CD14-positive monocyte (primary cell): ENCODE measurements around the gene AMOTL1. TPM values are rescaled to one million over a fixed set of nuclear protein-coding genes. Genes with fewer than 3 reads are reported as not detected.

Experiments used
- DNase-seq, 3 donors: peaks; one replicate each; pipeline ENCODE4 v3.0.0-alpha.2; 2011 to 2022
- H2AFZ ChIP-seq: 2 replicates; pipeline ENCODE4 v1.6.0; 2012; ENCODE audit warnings: mild to moderate bottlenecking, low read depth, low read length, inconsistent platforms; ENCODE audit not compliant: insufficient read depth, poor library complexity, severe bottlenecking
- H3K27ac ChIP-seq, 2 donors: 1 replicate in 1 of 2; 2 replicates in 1 of 2; pipeline ENCODE4 v1.5.1; 2012 to 2013; ENCODE audit warnings: low read length in 2 of 2, control low read depth in 1 of 2, inconsistent platforms in 1 of 2, low read depth in 1 of 2, mild to moderate bottlenecking in 1 of 2
- H3K27me3 ChIP-seq, 2 donors: one replicate each; pipeline versions ENCODE4 v1.6.0 to v1.6.1; 2011 to 2013; ENCODE audit warnings: low read length in 2 of 2; ENCODE audit not compliant: control insufficient read depth in 2 of 2, insufficient read depth in 2 of 2
- H3K36me3 ChIP-seq, 2 donors: replicated peaks in 1 of 2; 1 replicate in 1 of 2; 2 replicates in 1 of 2; pipeline versions ENCODE4 v1.5.1 to v1.6.1; 2012 to 2013; ENCODE audit warnings: low read length in 2 of 2, control low read depth in 1 of 2, inconsistent platforms in 1 of 2, mild to moderate bottlenecking in 1 of 2; ENCODE audit not compliant: insufficient read depth in 2 of 2, control insufficient read depth in 1 of 2
- H3K4me1 ChIP-seq, 2 donors: 1 replicate in 1 of 2; 2 replicates in 1 of 2; pipeline versions ENCODE4 v1.5.1 to v1.6.1; 2012 to 2013; ENCODE audit warnings: low read length in 2 of 2, control low read depth in 1 of 2, inconsistent platforms in 1 of 2, mild to moderate bottlenecking in 1 of 2, moderate library complexity in 1 of 2; ENCODE audit not compliant: insufficient read depth in 2 of 2, control insufficient read depth in 1 of 2
- H3K4me2 ChIP-seq: replicated peaks from 2 replicates; pipeline ENCODE3; 2012; ENCODE audit warnings: low read length, moderate library complexity, mild to moderate bottlenecking; ENCODE audit not compliant: poor library complexity, severe bottlenecking; ENCODE audit errors: extremely low read depth
- H3K4me3 ChIP-seq, 3 experiments: fragments of 200-600 bp in 1 of 3; sonication (generic) in 1 of 3; replicated peaks in 1 of 3; 1 replicate in 2 of 3; 2 replicates in 1 of 3; pipeline ENCODE4 v1.5.1; 2011 to 2013; ENCODE audit warnings: low read length in 3 of 3, mild to moderate bottlenecking in 3 of 3, control low read depth in 2 of 3, low read depth in 2 of 3, inconsistent platforms in 1 of 3, moderate library complexity in 1 of 3
- H3K79me2 ChIP-seq: 2 replicates; pipeline ENCODE4 v1.6.0; 2012; ENCODE audit warnings: mild to moderate bottlenecking, control low read depth, inconsistent platforms, low read length, moderate library complexity; ENCODE audit not compliant: insufficient read depth
- H3K9ac ChIP-seq: 2 replicates; pipeline ENCODE4 v1.6.0; 2017; ENCODE audit warnings: low read length, mild to moderate bottlenecking; ENCODE audit not compliant: insufficient read depth, poor library complexity, severe bottlenecking
- H3K9me3 ChIP-seq, 2 donors: replicated peaks in 1 of 2; 1 replicate in 1 of 2; 2 replicates in 1 of 2; pipeline versions ENCODE4 v1.5.1 to v1.6.1; 2012 to 2013; ENCODE audit warnings: low read length in 2 of 2, control low read depth in 1 of 2; ENCODE audit not compliant: control insufficient read depth in 1 of 2, insufficient read depth in 1 of 2
- H4K20me1 ChIP-seq: 2 replicates; pipeline ENCODE4 v1.6.0; 2012; ENCODE audit warnings: mild to moderate bottlenecking, low read length, control low read depth, moderate library complexity; ENCODE audit not compliant: insufficient read depth
- H3K27ac Mint-ChIP-seq, 7 donors: one replicate each; pipeline ENCODE4 v1.8.0; 2020; ENCODE audit warnings: mild to moderate bottlenecking in 7 of 7, mixed read lengths in 7 of 7, moderate library complexity in 6 of 7, inconsistent platforms in 2 of 7
- H3K27me3 Mint-ChIP-seq, 3 donors: one replicate each; pipeline ENCODE4 v1.8.0; 2021 to 2022; ENCODE audit warnings: low read depth in 3 of 3, mild to moderate bottlenecking in 3 of 3, mixed read lengths in 3 of 3, moderate library complexity in 3 of 3, inconsistent platforms in 1 of 3
- H3K36me3 Mint-ChIP-seq, 2 donors: one replicate each; pipeline ENCODE4 v1.8.0; 2020; ENCODE audit warnings: mixed read lengths in 2 of 2, inconsistent platforms in 1 of 2, mild to moderate bottlenecking in 1 of 2
- H3K4me1 Mint-ChIP-seq: one replicate; pipeline ENCODE4 v1.8.0; 2020; ENCODE audit warnings: mild to moderate bottlenecking, mixed read lengths
- H3K4me3 Mint-ChIP-seq, 2 donors: one replicate each; pipeline ENCODE4 v1.8.0; 2020; ENCODE audit warnings: mild to moderate bottlenecking in 2 of 2, mixed read lengths in 2 of 2, moderate library complexity in 1 of 2
- H3K9me3 Mint-ChIP-seq, 7 donors: one replicate each; pipeline ENCODE4 v1.8.0; 2020 to 2022; ENCODE audit warnings: mixed read lengths in 7 of 7, mild to moderate bottlenecking in 6 of 7, moderate library complexity in 6 of 7, inconsistent platforms in 2 of 7
- CTCF ChIP-seq: fragments of 200-600 bp; IDR thresholded peaks from one replicate; pipeline ENCODE4 v1.8.0; 2022; ENCODE audit warnings: antibody characterized with exemption, mild to moderate bottlenecking
- WGBS: methylation state at CpG from one replicate; pipeline ENCODE4 v1.1.5; 2013; ENCODE audit warnings: missing lambda C conversion rate; ENCODE audit not compliant: insufficient coverage; 5-methylcytosine and 5-hydroxymethylcytosine counted together
- intact Hi-C, 2 donors: fragments of 100-400 bp; cut with micrococcal nuclease; formaldehyde crosslinking; loops; one replicate each; pipeline versions ENCODE4 v1.15.0 to v1.15.1; 2023
- polyA plus RNA-seq, 3 donors: library from polyadenylated mRNA; depleted of rRNA in 1 of 3; unstranded in 2 of 3; stranded (reverse) in 1 of 3; fragments of 300-500 nt in 2 of 3; fragments of >200 nt in 1 of 3; fragmentation: Illumina TruSeq in 2 of 3; gene quantifications; 1 replicate in 2 of 3; 2 replicates in 1 of 3; pipeline ENCODE4 v1.2.3, GENCODE V29; 2012 to 2021

The AMOTL1 gene
- polyA plus RNA-seq, 3 donors, result 0.41 to 0.66 (median 0.46) TPM

DNA sequence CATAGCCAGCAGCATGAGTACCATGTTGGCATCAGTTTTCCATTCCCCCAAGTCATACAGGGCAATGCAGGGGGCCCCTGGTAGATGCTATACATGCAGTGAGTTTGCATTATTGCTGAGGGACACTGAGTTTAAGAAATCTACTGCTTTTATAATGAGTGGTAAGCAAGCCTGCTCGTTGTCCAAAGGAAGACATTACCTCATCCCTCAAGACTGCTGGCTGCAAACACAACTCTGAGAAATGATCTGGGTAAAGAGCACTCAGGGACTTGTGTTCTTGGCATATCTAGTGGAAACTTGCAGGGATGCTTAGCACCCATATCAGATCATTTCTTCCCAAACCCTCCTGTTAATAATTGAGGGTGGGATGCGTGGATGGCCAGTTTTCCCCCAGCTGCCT is 127.3 kb downstream of the AMOTL1 start:
- H3K27ac Mint-ChIP-seq, result no peak overlapping the region
- no peak overlapping the region for H3K4me2 ChIP-seq
- H3K9ac ChIP-seq, result no peak overlapping the region
- no peak overlapping the region for H3K4me3 ChIP-seq
- no peaks in the 10 kb centered on the region for H4K20me1 ChIP-seq
- H3K36me3 ChIP-seq, result no peaks in the 10 kb centered on the region
- intact Hi-C loops, result no loop called here
- H3K27me3 Mint-ChIP-seq, result no peaks in the 10 kb centered on the region
- H3K4me1 ChIP-seq, result no peaks in the 10 kb centered on the region
- no CpG with 5 or more reads among the region's 2 CpGs for whole genome bisulfite sequencing
- no peak overlapping the region for H3K27ac ChIP-seq
- peaks cover 2% of the 10 kb centered on the region for H3K4me1 Mint-ChIP-seq
- no peak for DNase-seq
- peaks cover 0 to 5% of the 10 kb centered on the region in 2 donors for H3K9me3 ChIP-seq
- H2AFZ ChIP-seq, result no peak overlapping the region
- no peak for TF ChIP-seq CTCF
- no peak overlapping the region for H3K4me3 Mint-ChIP-seq
- peaks cover 4 to 13% (median 7%) of the 10 kb centered on the region in 7 donors for H3K9me3 Mint-ChIP-seq
- peaks cover 0 to 7% of the 10 kb centered on the region in 2 donors for H3K36me3 Mint-ChIP-seq
- H3K27me3 ChIP-seq, result no peaks in the 10 kb centered on the region
- no peaks in the 10 kb centered on the region for H3K79me2 ChIP-seq

DNA sequence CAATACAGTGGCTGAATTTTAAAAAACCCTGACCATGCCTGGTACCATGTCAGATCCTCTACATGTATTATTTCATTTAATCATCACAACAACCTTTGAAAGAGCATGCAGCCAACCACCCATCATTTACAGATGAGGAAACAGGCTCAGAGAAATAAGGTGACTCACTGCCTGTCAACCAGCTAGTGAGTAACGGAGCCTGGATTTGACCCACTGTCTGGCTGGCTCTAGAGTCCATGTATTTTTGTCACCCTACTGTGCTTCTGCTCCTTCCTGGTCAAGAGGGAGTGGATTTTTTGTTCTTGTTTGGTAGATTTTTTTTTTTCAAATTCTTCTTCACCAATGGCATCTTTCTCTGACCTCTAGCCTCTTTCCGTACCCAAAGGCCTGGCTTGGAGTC is 127.8 kb downstream of the AMOTL1 start:
- no peak overlapping the region for H3K9ac ChIP-seq
- Mint-ChIP-seq H3K36me3 (peaks cover 0 to 7% of the 10 kb centered on the region in 2 donors), H3K9me3 (peaks cover 4 to 13% (median 7%) of the 10 kb centered on the region in 7 donors), H3K4me3 (no peak overlapping the region), H3K27ac (no peak overlapping the region), H3K4me1 (peaks cover 2% of the 10 kb centered on the region), H3K27me3 (no peaks in the 10 kb centered on the region)
- no peaks in the 10 kb centered on the region for H3K4me1 ChIP-seq
- no peaks in the 10 kb centered on the region for H3K79me2 ChIP-seq
- no peak overlapping the region for H3K27ac ChIP-seq
- H4K20me1 ChIP-seq, result no peaks in the 10 kb centered on the region
- DNase-seq, result no peak
- no peaks in the 10 kb centered on the region for H3K27me3 ChIP-seq
- no peak overlapping the region for H3K4me2 ChIP-seq
- no peak overlapping the region for H3K4me3 ChIP-seq
- intact Hi-C loops, result loop anchor here (2.0 kb wide), 1 partner anchor 273 kb away; no protein-coding TSS in a partner anchor
- TF ChIP-seq CTCF, result no peak
- 100% methylated on average over 1 of the region's 2 CpGs for whole genome bisulfite sequencing
- H3K36me3 ChIP-seq, result no peaks in the 10 kb centered on the region
- H3K9me3 ChIP-seq, result peaks cover 0 to 5% of the 10 kb centered on the region in 2 donors
- no peak overlapping the region for H2AFZ ChIP-seq
